PFSK-1 (cell line): ENCODE measurements around the gene CACNA1B.

ENCODE experiments used
- POLR2AphosphoS5 ChIP-seq: IDR thresholded peaks from 2 replicates; pipeline ENCODE4 v1.6.1; 2012; ENCODE audit warnings: low read depth, mild to moderate bottlenecking, control low read depth, low read length, moderate library complexity
- TF ChIP-seq, protein P1 (sequence below), 2 experiments: IDR thresholded peaks; 2 replicates each; pipeline versions ENCODE4 v1.6.1 to v1.8.0; 2011 to 2012; ENCODE audit warnings: low read depth in 2 of 2, low read length in 2 of 2, control low read depth in 1 of 2, inconsistent platforms in 1 of 2, mild to moderate bottlenecking in 1 of 2, moderate library complexity in 1 of 2; ENCODE audit not compliant: insufficient read depth in 1 of 2

DNA sequence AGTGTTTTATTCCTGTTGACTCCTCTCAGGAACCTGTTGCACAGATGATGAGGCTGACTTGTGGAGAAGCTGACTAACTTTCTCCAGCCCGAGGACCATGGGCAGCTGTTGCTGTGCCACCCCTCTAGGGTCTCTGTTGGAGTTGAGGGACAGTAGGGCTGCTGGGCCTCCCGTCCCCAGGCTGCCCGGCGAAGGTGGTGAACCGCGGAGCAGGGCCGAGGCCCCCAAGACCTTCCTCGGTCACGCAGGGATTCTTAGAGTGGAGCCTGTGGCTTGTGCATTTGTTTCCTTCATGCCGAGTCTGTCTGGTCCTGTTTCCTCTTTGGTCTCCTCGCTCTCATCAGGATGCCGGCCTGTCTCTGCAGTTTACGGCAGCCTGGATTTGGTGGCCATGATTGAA, 40.2 kb downstream of the CACNA1B start:
- TF ChIP-seq, protein P1, sequence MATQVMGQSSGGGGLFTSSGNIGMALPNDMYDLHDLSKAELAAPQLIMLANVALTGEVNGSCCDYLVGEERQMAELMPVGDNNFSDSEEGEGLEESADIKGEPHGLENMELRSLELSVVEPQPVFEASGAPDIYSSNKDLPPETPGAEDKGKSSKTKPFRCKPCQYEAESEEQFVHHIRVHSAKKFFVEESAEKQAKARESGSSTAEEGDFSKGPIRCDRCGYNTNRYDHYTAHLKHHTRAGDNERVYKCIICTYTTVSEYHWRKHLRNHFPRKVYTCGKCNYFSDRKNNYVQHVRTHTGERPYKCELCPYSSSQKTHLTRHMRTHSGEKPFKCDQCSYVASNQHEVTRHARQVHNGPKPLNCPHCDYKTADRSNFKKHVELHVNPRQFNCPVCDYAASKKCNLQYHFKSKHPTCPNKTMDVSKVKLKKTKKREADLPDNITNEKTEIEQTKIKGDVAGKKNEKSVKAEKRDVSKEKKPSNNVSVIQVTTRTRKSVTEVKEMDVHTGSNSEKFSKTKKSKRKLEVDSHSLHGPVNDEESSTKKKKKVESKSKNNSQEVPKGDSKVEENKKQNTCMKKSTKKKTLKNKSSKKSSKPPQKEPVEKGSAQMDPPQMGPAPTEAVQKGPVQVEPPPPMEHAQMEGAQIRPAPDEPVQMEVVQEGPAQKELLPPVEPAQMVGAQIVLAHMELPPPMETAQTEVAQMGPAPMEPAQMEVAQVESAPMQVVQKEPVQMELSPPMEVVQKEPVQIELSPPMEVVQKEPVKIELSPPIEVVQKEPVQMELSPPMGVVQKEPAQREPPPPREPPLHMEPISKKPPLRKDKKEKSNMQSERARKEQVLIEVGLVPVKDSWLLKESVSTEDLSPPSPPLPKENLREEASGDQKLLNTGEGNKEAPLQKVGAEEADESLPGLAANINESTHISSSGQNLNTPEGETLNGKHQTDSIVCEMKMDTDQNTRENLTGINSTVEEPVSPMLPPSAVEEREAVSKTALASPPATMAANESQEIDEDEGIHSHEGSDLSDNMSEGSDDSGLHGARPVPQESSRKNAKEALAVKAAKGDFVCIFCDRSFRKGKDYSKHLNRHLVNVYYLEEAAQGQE (IDR thresholded peaks at IDR 0.05; ENCODE audit: insufficient read depth in 1 of 2, low read depth in 2 of 2, low read length in 2 of 2), result no peak
- no peak for TF ChIP-seq POLR2AphosphoS5
